ENCODE measurements around the gene PRRG4. TPM values are rescaled to one million over a fixed set of nuclear protein-coding genes. Genes with fewer than 3 reads are reported as not detected.

PRRG4 gene
- total and polyA plus RNA-seq, 4 experiments from 2014 or later = not detected

DNA sequence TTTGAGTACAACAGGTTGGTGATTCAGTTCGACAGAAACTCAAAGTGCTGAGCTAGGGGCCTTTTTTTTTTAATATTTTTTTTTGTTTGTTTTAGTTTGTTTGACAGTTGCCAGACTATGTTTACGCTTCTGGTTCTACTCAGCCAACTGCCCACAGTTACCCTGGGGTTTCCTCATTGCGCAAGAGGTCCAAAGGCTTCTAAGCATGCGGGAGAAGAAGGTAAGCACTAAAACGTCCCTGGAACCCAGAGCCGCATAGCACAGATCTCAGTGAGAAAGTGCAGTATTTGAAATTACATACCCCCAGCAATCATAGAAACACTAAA is 649 bp downstream of the PRRG4 start:
- no peak overlapping the region for H3K27ac ChIP-seq (ENCODE audit: low read depth, low read length)
- POLR2A ChIA-PET (ENCODE audit: partially characterized antibody) = no interaction called here
- intact Hi-C loops (cut with micrococcal nuclease) = no loop called here

DNA sequence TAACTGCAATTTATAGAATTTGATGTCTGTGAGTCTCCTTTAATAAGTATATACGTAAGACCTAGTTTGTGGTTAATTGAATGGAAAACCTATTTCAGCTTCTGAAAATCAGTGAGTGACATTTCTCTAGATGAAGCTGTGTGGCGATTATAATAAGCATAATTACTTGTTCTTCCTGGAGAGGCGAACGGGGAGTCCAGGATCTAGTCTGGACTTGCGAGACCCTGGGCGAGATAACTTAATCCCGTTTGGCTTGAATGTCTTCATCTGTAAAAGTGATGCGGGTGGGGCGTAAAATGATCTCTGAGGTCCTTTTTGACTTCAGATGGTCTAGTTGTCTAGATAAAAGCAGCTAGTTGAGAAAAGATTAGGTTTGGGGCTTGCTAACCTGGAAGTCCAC is 1.1 kb downstream of the PRRG4 start:
- H3K9me3 Mint-ChIP-seq = no peaks in the 10 kb centered on the region
- H3K36me3 Mint-ChIP-seq = no peaks in the 10 kb centered on the region
- no peaks in the 10 kb centered on the region for H3K27me3 ChIP-seq (ENCODE audit: insufficient read depth, low read length)
- H3K27ac Mint-ChIP-seq = no peak overlapping the region
- peak overlapping the region in 7 of 8 donors; percentile 36 to 74 (median 58) for H3K4me3 Mint-ChIP-seq
- no peaks in the 10 kb centered on the region for H3K36me3 ChIP-seq (ENCODE audit: insufficient read depth, low read length)
- H3K9me3 ChIP-seq (ENCODE audit: control insufficient read depth in 1 of 2, low read length in 2 of 2) = no peaks in the 10 kb centered on the region
- H3K4me3 ChIP-seq (ENCODE audit: low read length in 2 of 2) = no peak overlapping the region
- H3K27me3 Mint-ChIP-seq = peaks cover 18 to 25% of the 10 kb centered on the region in 2 donors
- intact Hi-C loops (cut with micrococcal nuclease) = no loop called here
- H3K4me1 Mint-ChIP-seq = peaks cover 4 to 18% (median 13%) of the 10 kb centered on the region in 4 donors
- ChIA-PET CTCF (ENCODE audit: partially characterized antibody) (interaction anchor here (1.2 kb wide), 1 partner anchor 38 kb away, joined by 3 read pairs; no protein-coding TSS in a partner anchor), POLR2A (ENCODE audit: partially characterized antibody) (no interaction called here)
- DNase-seq = no peak
- H3K4me1 ChIP-seq (ENCODE audit: insufficient read depth, low read length) = peaks cover 11% of the 10 kb centered on the region
- H3K27ac ChIP-seq (ENCODE audit: low read depth, low read length) = no peak overlapping the region

More for the DNA sequence above, 649 bp downstream of the PRRG4 start:
- Mint-ChIP-seq H3K36me3 (no peaks in the 10 kb centered on the region), H3K4me3 (peak overlapping the region; percentile 6 to 74 (median 61)), H3K27me3 (peaks cover 17 to 25% of the 10 kb centered on the region in 2 donors), H3K9me3 (no peaks in the 10 kb centered on the region), H3K4me1 (peaks cover 4 to 18% (median 13%) of the 10 kb centered on the region in 4 donors), H3K27ac (no peak overlapping the region)
- CTCF ChIA-PET (ENCODE audit: partially characterized antibody) = interaction anchor here (1.2 kb wide), 1 partner anchor 37 kb away, joined by 3 read pairs; no protein-coding TSS in a partner anchor
- Histone ChIP-seq H3K36me3 (ENCODE audit: insufficient read depth, low read length) (no peaks in the 10 kb centered on the region), H3K4me1 (ENCODE audit: insufficient read depth, low read length) (peaks cover 11% of the 10 kb centered on the region), H3K9me3 (ENCODE audit: control insufficient read depth in 1 of 2, low read length in 2 of 2) (no peaks in the 10 kb centered on the region), H3K27me3 (ENCODE audit: insufficient read depth, low read length) (no peaks in the 10 kb centered on the region), H3K4me3 (ENCODE audit: low read length in 2 of 2) (no peak overlapping the region)
- DNase-seq = no peak

DNA sequence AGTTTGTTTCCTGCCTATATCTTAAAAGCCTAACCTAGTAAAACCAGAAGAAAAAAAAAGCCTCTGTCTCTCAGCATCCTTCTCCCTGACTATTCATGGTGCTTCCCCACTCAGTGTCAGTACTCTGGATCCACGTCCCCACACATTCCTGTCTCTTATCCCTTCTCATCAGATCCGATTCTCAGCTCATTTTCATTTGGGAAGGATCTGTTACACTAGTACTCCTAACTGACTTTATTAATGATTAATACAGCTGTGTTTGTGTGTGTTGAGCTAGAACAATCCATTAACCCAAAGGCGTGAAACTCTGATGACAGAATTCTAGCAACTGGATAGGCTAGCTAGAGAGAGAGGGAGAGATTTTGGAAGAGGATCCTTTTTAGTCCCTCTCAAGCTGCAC is 1.5 kb downstream of the PRRG4 start:
- H3K27me3 Mint-ChIP-seq = peaks cover 18 to 25% of the 10 kb centered on the region in 2 donors
- no peaks in the 10 kb centered on the region for H3K36me3 Mint-ChIP-seq
- peak overlapping the region in 4 of 8 donors; percentile 17 to 66 (median 32) for H3K4me3 Mint-ChIP-seq
- Histone ChIP-seq H3K36me3 (ENCODE audit: insufficient read depth, low read length) (no peaks in the 10 kb centered on the region), H3K27ac (ENCODE audit: low read depth, low read length) (no peak overlapping the region), H3K4me3 (ENCODE audit: low read length in 2 of 2) (no peak overlapping the region), H3K4me1 (ENCODE audit: insufficient read depth, low read length) (peaks cover 11% of the 10 kb centered on the region), H3K9me3 (ENCODE audit: control insufficient read depth in 1 of 2, low read length in 2 of 2) (no peaks in the 10 kb centered on the region), H3K27me3 (ENCODE audit: insufficient read depth, low read length) (no peaks in the 10 kb centered on the region)
- ChIA-PET CTCF (ENCODE audit: partially characterized antibody) (interaction anchor here (1.2 kb wide), 1 partner anchor 38 kb away, joined by 3 read pairs; no protein-coding TSS in a partner anchor), POLR2A (ENCODE audit: partially characterized antibody) (no interaction called here)
- no peak for DNase-seq
- no peak overlapping the region for H3K27ac Mint-ChIP-seq
- peaks cover 4 to 18% (median 13%) of the 10 kb centered on the region in 4 donors for H3K4me1 Mint-ChIP-seq
- H3K9me3 Mint-ChIP-seq = no peaks in the 10 kb centered on the region
- intact Hi-C loops (cut with micrococcal nuclease) = no loop called here

DNA sequence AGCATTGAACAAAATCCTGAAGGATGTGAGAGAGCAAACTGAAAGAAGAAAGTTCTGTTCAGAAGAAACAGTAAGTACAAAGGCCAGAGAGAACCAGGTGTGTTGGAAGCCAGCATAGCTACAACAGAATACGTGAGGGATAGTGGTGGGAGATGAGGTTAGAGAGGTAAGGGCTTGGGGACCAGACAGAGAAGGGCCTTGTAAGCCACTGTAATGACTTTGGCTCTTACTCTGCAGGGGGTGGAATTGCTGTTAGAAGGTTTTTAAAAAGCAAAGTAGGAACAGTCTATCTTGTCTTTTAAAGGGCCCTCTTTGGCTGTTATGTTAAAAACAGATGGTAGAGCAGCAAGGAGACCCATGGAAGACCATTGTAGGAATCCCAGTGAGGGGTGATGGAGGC is 4.2 kb downstream of the PRRG4 start:
- H3K36me3 ChIP-seq (ENCODE audit: insufficient read depth, low read length) = no peaks in the 10 kb centered on the region
- Mint-ChIP-seq H3K4me3 (no peak overlapping the region), H3K27ac (no peak overlapping the region), H3K27me3 (peaks cover 19 to 23% of the 10 kb centered on the region in 2 donors), H3K4me1 (peaks cover 2 to 18% (median 12%) of the 10 kb centered on the region in 4 donors), H3K36me3 (no peaks in the 10 kb centered on the region), H3K9me3 (no peaks in the 10 kb centered on the region)
- H3K4me1 ChIP-seq (ENCODE audit: insufficient read depth, low read length) = peaks cover 11% of the 10 kb centered on the region
- intact Hi-C loops (cut with micrococcal nuclease) = no loop called here
- no peaks in the 10 kb centered on the region for H3K9me3 ChIP-seq (ENCODE audit: control insufficient read depth in 1 of 2, low read length in 2 of 2)
- no peak overlapping the region for H3K4me3 ChIP-seq (ENCODE audit: low read length in 2 of 2)
- no peaks in the 10 kb centered on the region for H3K27me3 ChIP-seq (ENCODE audit: insufficient read depth, low read length)
- DNase-seq = no peak
- POLR2A ChIA-PET (ENCODE audit: partially characterized antibody) = no interaction called here
- no peak overlapping the region for H3K27ac ChIP-seq (ENCODE audit: low read depth, low read length)
- CTCF ChIA-PET (ENCODE audit: partially characterized antibody) = no interaction called here

DNA sequence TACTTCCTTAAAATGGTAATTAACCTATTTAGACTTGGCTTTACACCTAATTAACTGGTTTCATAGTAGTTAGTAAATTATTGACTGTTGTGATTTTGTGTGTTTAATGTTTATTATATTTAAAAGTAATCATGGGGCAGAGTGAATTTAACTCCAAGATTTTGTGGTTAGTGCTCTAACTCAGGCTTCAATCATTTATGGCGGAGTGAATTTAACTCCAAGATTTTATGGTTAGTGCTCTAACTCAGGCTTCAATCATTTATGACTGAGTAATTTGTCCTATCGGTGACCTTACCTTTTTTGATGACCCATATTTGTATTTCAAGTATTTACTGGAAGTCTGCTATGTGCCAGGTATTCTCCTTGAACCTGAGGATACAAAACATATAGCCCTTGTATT is 7.2 kb downstream of the PRRG4 start:
- ChIA-PET POLR2A (ENCODE audit: partially characterized antibody) (no interaction called here), CTCF (ENCODE audit: partially characterized antibody) (no interaction called here)
- H3K4me3 ChIP-seq (ENCODE audit: low read length in 2 of 2) = no peak overlapping the region
- H3K27me3 Mint-ChIP-seq = peaks cover 6% of the 10 kb centered on the region in 2 donors
- no peak overlapping the region for H3K4me3 Mint-ChIP-seq
- H3K36me3 Mint-ChIP-seq = no peaks in the 10 kb centered on the region
- no peaks in the 10 kb centered on the region for H3K4me1 ChIP-seq (ENCODE audit: insufficient read depth, low read length)
- no peak overlapping the region for H3K27ac ChIP-seq (ENCODE audit: low read depth, low read length)
- no peaks in the 10 kb centered on the region for H3K36me3 ChIP-seq (ENCODE audit: insufficient read depth, low read length)
- intact Hi-C loops (cut with micrococcal nuclease) = no loop called here
- DNase-seq = no peak
- H3K9me3 ChIP-seq (ENCODE audit: control insufficient read depth in 1 of 2, low read length in 2 of 2) = no peaks in the 10 kb centered on the region
- no peak overlapping the region for H3K27ac Mint-ChIP-seq
- no peaks in the 10 kb centered on the region for H3K27me3 ChIP-seq (ENCODE audit: insufficient read depth, low read length)
- H3K4me1 Mint-ChIP-seq = no peaks in the 10 kb centered on the region
- no peaks in the 10 kb centered on the region for H3K9me3 Mint-ChIP-seq

DNA sequence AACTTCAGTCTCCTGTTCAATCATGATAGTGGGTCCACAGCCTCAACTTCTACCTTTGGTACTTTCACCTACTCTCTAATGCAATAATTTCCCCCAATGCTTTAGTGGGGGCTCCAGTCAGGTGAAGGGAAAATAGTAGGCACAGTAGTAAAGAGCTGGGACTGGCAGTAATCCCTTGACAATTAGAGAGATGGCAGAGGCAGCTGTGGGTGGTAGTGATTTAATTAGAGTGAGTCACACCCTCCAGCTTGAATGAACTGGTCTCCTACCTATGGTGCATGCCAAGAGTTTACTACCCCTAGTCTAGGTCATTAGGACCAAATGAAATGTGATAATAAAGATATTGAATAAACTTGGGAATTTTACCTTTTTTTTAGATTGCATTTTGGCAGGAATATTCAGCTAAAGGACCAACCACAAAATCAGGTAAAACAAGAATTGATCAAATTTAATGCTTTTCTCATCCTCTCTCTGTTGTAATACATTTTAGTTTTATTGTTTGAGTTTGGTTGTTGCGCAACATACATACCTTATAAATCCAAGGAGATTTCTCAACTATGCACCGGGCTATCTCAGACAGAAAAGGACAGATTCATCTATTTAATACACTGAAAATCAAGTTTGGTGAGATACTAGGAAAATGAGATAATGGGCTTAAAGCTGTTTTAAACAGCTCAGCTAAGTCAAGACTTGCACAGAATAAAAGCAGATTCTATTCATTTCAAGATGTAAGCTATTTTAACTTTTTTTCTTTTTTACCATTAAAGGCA is 9.0 kb downstream of the PRRG4 start:
- Histone ChIP-seq H3K4me1 (ENCODE audit: insufficient read depth, low read length) (no peaks in the 10 kb centered on the region), H3K36me3 (ENCODE audit: insufficient read depth, low read length) (no peaks in the 10 kb centered on the region), H3K27ac (ENCODE audit: low read depth, low read length) (no peak overlapping the region), H3K27me3 (ENCODE audit: insufficient read depth, low read length) (no peaks in the 10 kb centered on the region), H3K4me3 (ENCODE audit: low read length in 2 of 2) (no peak overlapping the region), H3K9me3 (ENCODE audit: control insufficient read depth in 1 of 2, low read length in 2 of 2) (no peaks in the 10 kb centered on the region)
- no peak for DNase-seq
- Mint-ChIP-seq H3K36me3 (no peaks in the 10 kb centered on the region), H3K4me3 (no peak overlapping the region), H3K9me3 (no peaks in the 10 kb centered on the region), H3K4me1 (no peaks in the 10 kb centered on the region), H3K27me3 (peaks cover 2 to 6% of the 10 kb centered on the region in 2 donors), H3K27ac (no peak overlapping the region)
- intact Hi-C loops (cut with micrococcal nuclease) = no loop called here
- ChIA-PET POLR2A (ENCODE audit: partially characterized antibody) (no interaction called here), CTCF (ENCODE audit: partially characterized antibody) (no interaction called here)

DNA sequence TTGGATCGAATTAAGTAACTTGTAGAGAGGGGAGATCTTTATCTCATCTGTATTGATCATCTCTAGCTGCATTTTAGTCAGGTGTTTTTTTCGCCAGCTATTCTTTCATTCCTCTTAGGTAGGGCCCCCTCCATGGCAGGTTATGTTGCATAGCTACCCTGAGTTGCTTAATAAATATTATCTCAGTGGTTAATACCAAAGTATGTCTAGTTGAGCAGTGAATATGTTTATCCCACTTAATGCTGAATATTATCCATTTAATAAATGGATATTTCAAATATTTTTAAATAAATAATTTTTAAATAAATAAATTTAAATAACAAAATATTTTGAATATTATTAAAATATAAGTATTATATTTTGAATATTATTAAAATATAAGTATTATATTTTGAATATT is 9.6 kb downstream of the PRRG4 start:
- Mint-ChIP-seq H3K9me3 (no peaks in the 10 kb centered on the region), H3K4me1 (no peaks in the 10 kb centered on the region), H3K36me3 (no peaks in the 10 kb centered on the region), H3K27ac (no peak overlapping the region), H3K4me3 (no peak overlapping the region), H3K27me3 (peaks cover 2 to 6% of the 10 kb centered on the region in 2 donors)
- intact Hi-C loops (cut with micrococcal nuclease) = no loop called here
- Histone ChIP-seq H3K27ac (ENCODE audit: low read depth, low read length) (no peak overlapping the region), H3K4me3 (ENCODE audit: low read length in 2 of 2) (no peak overlapping the region), H3K27me3 (ENCODE audit: insufficient read depth, low read length) (no peaks in the 10 kb centered on the region), H3K4me1 (ENCODE audit: insufficient read depth, low read length) (no peaks in the 10 kb centered on the region), H3K36me3 (ENCODE audit: insufficient read depth, low read length) (no peaks in the 10 kb centered on the region), H3K9me3 (ENCODE audit: control insufficient read depth in 1 of 2, low read length in 2 of 2) (no peaks in the 10 kb centered on the region)
- DNase-seq = no peak
- ChIA-PET CTCF (ENCODE audit: partially characterized antibody) (no interaction called here), POLR2A (ENCODE audit: partially characterized antibody) (no interaction called here)

All from CD4-positive, alpha-beta memory T cell (primary cell).